ENCODE measurements around the gene ABCB11.

Gene ABCB11

GRCh38 chr2:168956392-168956791 lies 74.7 kb downstream of the ABCB11 start:
- Histone ChIP-seq H3K27ac (ENCODE audit: low read depth, low read length) (no peak overlapping the region), H3K4me3 (ENCODE audit: low read depth in 1 of 2, low read length in 2 of 2) (no peak overlapping the region), H3K27me3 (ENCODE audit: control insufficient read depth in 1 of 2, insufficient read depth in 2 of 2, low read length in 2 of 2) (no peaks in the 10 kb centered on the region), H3K4me1 (ENCODE audit: control insufficient read depth in 1 of 2, insufficient read depth in 2 of 2, low read length in 2 of 2) (no peaks in the 10 kb centered on the region), H3K9me3 (ENCODE audit: control insufficient read depth in 1 of 2, low read length in 2 of 2) (peaks cover 0 to 6% of the 10 kb centered on the region in 2 donors), H3K36me3 (ENCODE audit: control insufficient read depth in 1 of 2, insufficient read depth in 2 of 2, low read length in 2 of 2) (no peaks in the 10 kb centered on the region), H3K9ac (ENCODE audit: low read depth in 1 of 2, low read length in 2 of 2) (no peak overlapping the region)

GRCh38 chr2:168955321-168955720 lies 75.8 kb downstream of the ABCB11 start:
- Histone ChIP-seq H3K4me1 (ENCODE audit: control insufficient read depth in 1 of 2, insufficient read depth in 2 of 2, low read length in 2 of 2) (no peaks in the 10 kb centered on the region), H3K27ac (ENCODE audit: low read depth, low read length) (no peak overlapping the region), H3K4me3 (ENCODE audit: low read depth in 1 of 2, low read length in 2 of 2) (no peak overlapping the region), H3K36me3 (ENCODE audit: control insufficient read depth in 1 of 2, insufficient read depth in 2 of 2, low read length in 2 of 2) (no peaks in the 10 kb centered on the region), H3K9ac (ENCODE audit: low read depth in 1 of 2, low read length in 2 of 2) (no peak overlapping the region), H3K27me3 (ENCODE audit: control insufficient read depth in 1 of 2, insufficient read depth in 2 of 2, low read length in 2 of 2) (no peaks in the 10 kb centered on the region), H3K9me3 (ENCODE audit: control insufficient read depth in 1 of 2, low read length in 2 of 2) (peaks cover 0 to 6% of the 10 kb centered on the region in 2 donors)

GRCh38 chr2:168954256-168954655 lies 76.9 kb downstream of the ABCB11 start:
- no peak overlapping the region for H3K27ac ChIP-seq (ENCODE audit: low read depth, low read length)
- no peaks in the 10 kb centered on the region for H3K36me3 ChIP-seq (ENCODE audit: control insufficient read depth in 1 of 2, insufficient read depth in 2 of 2, low read length in 2 of 2)
- H3K4me1 ChIP-seq (ENCODE audit: control insufficient read depth in 1 of 2, insufficient read depth in 2 of 2, low read length in 2 of 2), result no peaks in the 10 kb centered on the region
- H3K27me3 ChIP-seq (ENCODE audit: control insufficient read depth in 1 of 2, insufficient read depth in 2 of 2, low read length in 2 of 2), result no peaks in the 10 kb centered on the region
- no peak overlapping the region for H3K4me3 ChIP-seq (ENCODE audit: low read depth in 1 of 2, low read length in 2 of 2)
- H3K9me3 ChIP-seq (ENCODE audit: control insufficient read depth in 1 of 2, low read length in 2 of 2), result peaks cover 0 to 6% of the 10 kb centered on the region in 2 donors
- H3K9ac ChIP-seq (ENCODE audit: low read depth in 1 of 2, low read length in 2 of 2), result no peak overlapping the region

- Histone ChIP-seq H3K4me1 (ENCODE audit: control insufficient read depth in 1 of 2, insufficient read depth in 2 of 2, low read length in 2 of 2) (no peaks in the 10 kb centered on the region), H3K27ac (ENCODE audit: low read depth, low read length) (no peak overlapping the region), H3K9ac (ENCODE audit: low read depth in 1 of 2, low read length in 2 of 2) (no peak overlapping the region), H3K36me3 (ENCODE audit: control insufficient read depth in 1 of 2, insufficient read depth in 2 of 2, low read length in 2 of 2) (no peaks in the 10 kb centered on the region), H3K27me3 (ENCODE audit: control insufficient read depth in 1 of 2, insufficient read depth in 2 of 2, low read length in 2 of 2) (no peaks in the 10 kb centered on the region), H3K9me3 (ENCODE audit: control insufficient read depth in 1 of 2, low read length in 2 of 2) (peaks cover 0 to 6% of the 10 kb centered on the region in 2 donors), H3K4me3 (ENCODE audit: low read depth in 1 of 2, low read length in 2 of 2) (no peak overlapping the region)
Measured at GRCh38 chr2:168952424-168952823, 78.7 kb downstream of the ABCB11 start.

GRCh38 chr2:168951871-168952270 lies 79.3 kb downstream of the ABCB11 start:
- no peak overlapping the region for H3K27ac ChIP-seq (ENCODE audit: low read depth, low read length)
- H3K4me1 ChIP-seq (ENCODE audit: control insufficient read depth in 1 of 2, insufficient read depth in 2 of 2, low read length in 2 of 2), result no peaks in the 10 kb centered on the region
- H3K27me3 ChIP-seq (ENCODE audit: control insufficient read depth in 1 of 2, insufficient read depth in 2 of 2, low read length in 2 of 2), result no peaks in the 10 kb centered on the region
- H3K4me3 ChIP-seq (ENCODE audit: low read depth in 1 of 2, low read length in 2 of 2), result no peak overlapping the region
- no peak overlapping the region for H3K9ac ChIP-seq (ENCODE audit: low read depth in 1 of 2, low read length in 2 of 2)
- H3K9me3 ChIP-seq (ENCODE audit: control insufficient read depth in 1 of 2, low read length in 2 of 2), result peaks cover 0 to 6% of the 10 kb centered on the region in 2 donors
- no peaks in the 10 kb centered on the region for H3K36me3 ChIP-seq (ENCODE audit: control insufficient read depth in 1 of 2, insufficient read depth in 2 of 2, low read length in 2 of 2)

GRCh38 chr2:168949324-168949723 lies 81.8 kb downstream of the ABCB11 start:
- peaks cover 0 to 6% of the 10 kb centered on the region in 2 donors for H3K9me3 ChIP-seq (ENCODE audit: control insufficient read depth in 1 of 2, low read length in 2 of 2)
- no peaks in the 10 kb centered on the region for H3K4me1 ChIP-seq (ENCODE audit: control insufficient read depth in 1 of 2, insufficient read depth in 2 of 2, low read length in 2 of 2)
- no peaks in the 10 kb centered on the region for H3K27me3 ChIP-seq (ENCODE audit: control insufficient read depth in 1 of 2, insufficient read depth in 2 of 2, low read length in 2 of 2)
- no peak overlapping the region for H3K4me3 ChIP-seq (ENCODE audit: low read depth in 1 of 2, low read length in 2 of 2)
- H3K9ac ChIP-seq (ENCODE audit: low read depth in 1 of 2, low read length in 2 of 2), result no peak overlapping the region
- H3K27ac ChIP-seq (ENCODE audit: low read depth, low read length), result no peak overlapping the region
- H3K36me3 ChIP-seq (ENCODE audit: control insufficient read depth in 1 of 2, insufficient read depth in 2 of 2, low read length in 2 of 2), result no peaks in the 10 kb centered on the region

GRCh38 chr2:168948621-168949212 lies 82.4 kb downstream of the ABCB11 start:
- Histone ChIP-seq H3K4me1 (ENCODE audit: control insufficient read depth in 1 of 2, insufficient read depth in 2 of 2, low read length in 2 of 2) (no peaks in the 10 kb centered on the region), H3K9ac (ENCODE audit: low read depth in 1 of 2, low read length in 2 of 2) (no peak overlapping the region), H3K4me3 (ENCODE audit: low read depth in 1 of 2, low read length in 2 of 2) (no peak overlapping the region), H3K9me3 (ENCODE audit: control insufficient read depth in 1 of 2, low read length in 2 of 2) (peaks cover 0 to 6% of the 10 kb centered on the region in 2 donors), H3K27ac (ENCODE audit: low read depth, low read length) (no peak overlapping the region), H3K36me3 (ENCODE audit: control insufficient read depth in 1 of 2, insufficient read depth in 2 of 2, low read length in 2 of 2) (no peaks in the 10 kb centered on the region), H3K27me3 (ENCODE audit: control insufficient read depth in 1 of 2, insufficient read depth in 2 of 2, low read length in 2 of 2) (no peaks in the 10 kb centered on the region)

- no peaks in the 10 kb centered on the region for H3K36me3 ChIP-seq (ENCODE audit: control insufficient read depth in 1 of 2, insufficient read depth in 2 of 2, low read length in 2 of 2)
- H3K9ac ChIP-seq (ENCODE audit: low read depth in 1 of 2, low read length in 2 of 2), result no peak overlapping the region
- H3K27ac ChIP-seq (ENCODE audit: low read depth, low read length), result no peak overlapping the region
- no peaks in the 10 kb centered on the region for H3K27me3 ChIP-seq (ENCODE audit: control insufficient read depth in 1 of 2, insufficient read depth in 2 of 2, low read length in 2 of 2)
- H3K4me1 ChIP-seq (ENCODE audit: control insufficient read depth in 1 of 2, insufficient read depth in 2 of 2, low read length in 2 of 2), result no peaks in the 10 kb centered on the region
- no peaks in the 10 kb centered on the region for H3K9me3 ChIP-seq (ENCODE audit: control insufficient read depth in 1 of 2, low read length in 2 of 2)
- H3K4me3 ChIP-seq (ENCODE audit: low read depth in 1 of 2, low read length in 2 of 2), result no peak overlapping the region
Measured at GRCh38 chr2:168945508-168945907, 85.6 kb downstream of the ABCB11 start.

- Histone ChIP-seq H3K4me3 (ENCODE audit: low read depth in 1 of 2, low read length in 2 of 2) (no peak overlapping the region), H3K9me3 (ENCODE audit: control insufficient read depth in 1 of 2, low read length in 2 of 2) (no peaks in the 10 kb centered on the region), H3K4me1 (ENCODE audit: control insufficient read depth in 1 of 2, insufficient read depth in 2 of 2, low read length in 2 of 2) (no peaks in the 10 kb centered on the region), H3K36me3 (ENCODE audit: control insufficient read depth in 1 of 2, insufficient read depth in 2 of 2, low read length in 2 of 2) (no peaks in the 10 kb centered on the region), H3K9ac (ENCODE audit: low read depth in 1 of 2, low read length in 2 of 2) (no peak overlapping the region), H3K27ac (ENCODE audit: low read depth, low read length) (no peak overlapping the region), H3K27me3 (ENCODE audit: control insufficient read depth in 1 of 2, insufficient read depth in 2 of 2, low read length in 2 of 2) (no peaks in the 10 kb centered on the region)
Measured at GRCh38 chr2:168944065-168944464, 87.1 kb downstream of the ABCB11 start.

- H3K36me3 ChIP-seq (ENCODE audit: control insufficient read depth in 1 of 2, insufficient read depth in 2 of 2, low read length in 2 of 2), result no peaks in the 10 kb centered on the region
- no peaks in the 10 kb centered on the region for H3K9me3 ChIP-seq (ENCODE audit: control insufficient read depth in 1 of 2, low read length in 2 of 2)
Measured at GRCh38 chr2:168941297-168941696, 89.8 kb downstream of the ABCB11 start.

GRCh38 chr2:168939918-168940317 lies 91.2 kb downstream of the ABCB11 start:
- Histone ChIP-seq H3K27ac (ENCODE audit: low read depth, low read length) (no peak overlapping the region), H3K9ac (ENCODE audit: low read depth in 1 of 2, low read length in 2 of 2) (no peak overlapping the region), H3K27me3 (ENCODE audit: control insufficient read depth in 1 of 2, insufficient read depth in 2 of 2, low read length in 2 of 2) (peaks cover 0 to 3% of the 10 kb centered on the region in 2 donors), H3K9me3 (ENCODE audit: control insufficient read depth in 1 of 2, low read length in 2 of 2) (no peaks in the 10 kb centered on the region), H3K4me1 (ENCODE audit: control insufficient read depth in 1 of 2, insufficient read depth in 2 of 2, low read length in 2 of 2) (no peaks in the 10 kb centered on the region), H3K36me3 (ENCODE audit: control insufficient read depth in 1 of 2, insufficient read depth in 2 of 2, low read length in 2 of 2) (no peaks in the 10 kb centered on the region), H3K4me3 (ENCODE audit: low read depth in 1 of 2, low read length in 2 of 2) (no peak overlapping the region)

More at GRCh38 chr2:168941297-168941696, 89.8 kb downstream of the ABCB11 start:
- Histone ChIP-seq H3K4me1 (ENCODE audit: control insufficient read depth in 1 of 2, insufficient read depth in 2 of 2, low read length in 2 of 2) (no peaks in the 10 kb centered on the region), H3K9ac (ENCODE audit: low read depth in 1 of 2, low read length in 2 of 2) (no peak overlapping the region), H3K27me3 (ENCODE audit: control insufficient read depth in 1 of 2, insufficient read depth in 2 of 2, low read length in 2 of 2) (no peaks in the 10 kb centered on the region), H3K27ac (ENCODE audit: low read depth, low read length) (no peak overlapping the region), H3K4me3 (ENCODE audit: low read depth in 1 of 2, low read length in 2 of 2) (no peak overlapping the region)

All from duodenal mucosa (tissue), 2 donors.